GM19035 (cell line): ENCODE measurements around the gene TCEA3.

Experiments
- ATAC-seq: cut with Tn5 transposase; IDR thresholded peaks from one replicate; pipeline ENCODE4 v1.9.1; 2021; ENCODE audit not compliant: unreplicated experiment

The TCEA3 gene

GRCh38 chr1:23422241-23422877, 2.2 kb downstream of the TCEA3 start:
- ATAC-seq = no peak

- no peak for ATAC-seq
Measured at GRCh38 chr1:23421753-23422240, 2.8 kb downstream of the TCEA3 start.

GRCh38 chr1:23421343-23421742, 3.2 kb downstream of the TCEA3 start:
- no peak for ATAC-seq

- no peak for ATAC-seq
Measured at GRCh38 chr1:23420778-23421177, 3.8 kb downstream of the TCEA3 start.

- ATAC-seq = no peak
Measured at GRCh38 chr1:23419180-23419579, 5.4 kb downstream of the TCEA3 start.

GRCh38 chr1:23417570-23417969, 7.0 kb downstream of the TCEA3 start:
- no peak for ATAC-seq

GRCh38 chr1:23416964-23417363, 7.6 kb downstream of the TCEA3 start:
- no peak for ATAC-seq

GRCh38 chr1:23408797-23409290, 15.7 kb downstream of the TCEA3 start:
- no peak for ATAC-seq

- no peak for ATAC-seq
Measured at GRCh38 chr1:23407016-23407630, 17.4 kb downstream of the TCEA3 start.

- ATAC-seq = no peak
Measured at GRCh38 chr1:23405946-23406345, 18.6 kb downstream of the TCEA3 start.

GRCh38 chr1:23403735-23404486, 20.6 kb downstream of the TCEA3 start:
- no peak for ATAC-seq

- ATAC-seq = no peak
Measured at GRCh38 chr1:23403355-23403734, 21.2 kb downstream of the TCEA3 start.

- ATAC-seq = no peak
Measured at GRCh38 chr1:23403038-23403336, 21.6 kb downstream of the TCEA3 start.

- ATAC-seq = no peak
Measured at GRCh38 chr1:23402286-23403037, 22.1 kb downstream of the TCEA3 start.

- no peak for ATAC-seq
Measured at GRCh38 chr1:23401313-23401712, 23.2 kb downstream of the TCEA3 start.

- ATAC-seq = no peak
Measured at GRCh38 chr1:23400324-23401114, 24.0 kb downstream of the TCEA3 start.

- ATAC-seq = no peak
Measured at GRCh38 chr1:23399229-23399628, 25.3 kb downstream of the TCEA3 start.

- ATAC-seq = no peak
Measured at GRCh38 chr1:23397908-23398307, 26.6 kb downstream of the TCEA3 start.

- ATAC-seq = no peak
Measured at GRCh38 chr1:23396380-23396779, 28.2 kb downstream of the TCEA3 start.

- no peak for ATAC-seq
Measured at GRCh38 chr1:23395849-23396248, 28.7 kb downstream of the TCEA3 start.
